GM12878 (cell line): ENCODE results near the gene COL27A1. TPM values are rescaled to one million over a fixed set of nuclear protein-coding genes. Genes with fewer than 3 reads are reported as not detected.

Experiments used
- ATAC-seq: fragments of 200-7000 bp; cut with Tn5 transposase; 3 replicates; pipeline ENCODE4 v1.9.1; 2020; ENCODE audit warnings: mild to moderate bottlenecking, moderate library complexity
- BruUV-seq: library from RNA; stranded (reverse); fragments of 400-500 nt; replicated peaks from 2 replicates; lab custom pipeline; 2021; lab: Mats Ljungman, UMichigan
- CTCF ChIA-PET: fragments of 300-600 bp; sonication (Branson Sonifier 250); formaldehyde crosslinking; extraction: SDS; loops from one replicate; lab custom pipeline; 2021; ENCODE audit warnings: inconsistent platforms; lab: Yijun Ruan, JAX
- POLR2A ChIA-PET: fragments of 350-600 bp; formaldehyde crosslinking; extraction: SDS; loops from one replicate; lab custom pipeline; 2021; ENCODE audit warnings: inconsistent platforms; lab: Charles Lee
- RAD21 ChIA-PET: fragments of 300-600 bp; sonication (Branson Sonifier 250); formaldehyde crosslinking; loops from one replicate; lab custom pipeline; 2023; ENCODE audit warnings: antibody characterized with exemption; ENCODE audit not compliant: unreplicated experiment; lab: Charles Lee
- SMC1A ChIA-PET: fragments of 300-600 bp; sonication (Branson Sonifier 250); formaldehyde crosslinking; loops from one replicate; lab custom pipeline; 2023; ENCODE audit not compliant: unreplicated experiment, uncharacterized antibody; lab: Charles Lee
- DNase-seq: peaks from one replicate; pipeline ENCODE4 v3.0.0-alpha.2; 2011; ENCODE audit warnings: low read depth, low spot score
- FAIRE-seq: peaks from 3 replicates; lab custom pipeline; 2011; peaks lifted over from hg19 to GRCh38; lab: Jason Lieb, UNC
- H2AFZ ChIP-seq: 2 replicates; pipeline ENCODE4 v1.6.0; 2011; ENCODE audit warnings: low read depth, low read length, control low read depth; ENCODE audit not compliant: control insufficient read depth
- H3K27ac ChIP-seq: 2 replicates; pipeline ENCODE4 v1.5.1; 2011; ENCODE audit warnings: control low read depth; ENCODE audit not compliant: control insufficient read depth, insufficient read depth
- H3K27me3 ChIP-seq, 2 experiments: replicated peaks in 1 of 2; 2 replicates each; pipeline versions ENCODE4 v1.6.0 to v1.6.1; 2011; ENCODE audit warnings: low read length in 1 of 2; ENCODE audit not compliant: control insufficient read depth in 2 of 2, insufficient read depth in 2 of 2
- H3K36me3 ChIP-seq, 2 experiments: 2 replicates each; pipeline ENCODE4 v1.5.1; 2011; ENCODE audit warnings: low read length in 1 of 2; ENCODE audit not compliant: control insufficient read depth in 2 of 2, insufficient read depth in 2 of 2
- H3K4me1 ChIP-seq: 2 replicates; pipeline ENCODE4 v1.6.1; 2011; ENCODE audit warnings: mild to moderate bottlenecking, low read length, moderate library complexity, mixed read lengths; ENCODE audit not compliant: control insufficient read depth, insufficient read depth
- H3K4me2 ChIP-seq: 2 replicates; pipeline ENCODE4 v1.6.0; 2011; ENCODE audit warnings: control low read depth; ENCODE audit not compliant: control insufficient read depth, insufficient read depth
- H3K4me3 ChIP-seq: fragments of 200-600 bp; sonication (generic); 2 replicates; pipeline ENCODE4 v1.5.1; 2016
- H3K79me2 ChIP-seq: 2 replicates; pipeline ENCODE4 v1.6.0; 2011; ENCODE audit warnings: low read length; ENCODE audit not compliant: control insufficient read depth, insufficient read depth
- H3K9ac ChIP-seq: 2 replicates; pipeline ENCODE4 v1.8.0; 2011; ENCODE audit warnings: low read length, control low read depth, mixed read lengths; ENCODE audit not compliant: control insufficient read depth, insufficient read depth
- H3K9me3 ChIP-seq: replicated peaks from 3 replicates; pipeline ENCODE4 v1.5.1; 2011; ENCODE audit warnings: mild to moderate bottlenecking, low read length; ENCODE audit not compliant: control insufficient read depth, insufficient read depth
- H4K20me1 ChIP-seq: 2 replicates; pipeline ENCODE4 v1.6.0; 2011; ENCODE audit not compliant: control insufficient read depth, insufficient read depth
- BHLHE40 ChIP-seq, 2 experiments: fragments of 450-650 bp in 1 of 2; IDR thresholded peaks; 2 replicates each; pipeline ENCODE4 v1.6.1; 2011 to 2017; ENCODE audit warnings: low read depth in 2 of 2, borderline replicate concordance in 1 of 2, improper control_type of control experiment in 1 of 2, low read length in 1 of 2, mild to moderate bottlenecking in 1 of 2
- CEBPZ ChIP-seq: fragments of 150-350 bp; IDR thresholded peaks from 2 replicates; pipeline ENCODE4 v1.6.1; 2016; ENCODE audit warnings: low read depth, low read length
- GABPA ChIP-seq: IDR thresholded peaks from 2 replicates; pipeline ENCODE4 v1.6.1; 2014; ENCODE audit warnings: antibody characterized with exemption, low read depth, mild to moderate bottlenecking, inconsistent platforms
- IRF5 ChIP-seq: fragments of 450-650 bp; IDR thresholded peaks from 2 replicates; pipeline ENCODE4 v1.6.1; 2017; ENCODE audit warnings: borderline replicate concordance
- NFYA ChIP-seq: IDR thresholded peaks from 2 replicates; pipeline ENCODE4 v1.6.1; 2011; ENCODE audit warnings: low read depth, mild to moderate bottlenecking, low read length, improper control_type of control experiment, borderline replicate concordance
- NKRF ChIP-seq: fragments of 450-650 bp; conservative IDR thresholded peaks from 2 replicates; pipeline ENCODE4 v1.6.1; 2017; ENCODE audit warnings: mild to moderate bottlenecking, moderate library complexity
- PAX5 ChIP-seq: IDR thresholded peaks from 2 replicates; pipeline ENCODE4 v1.6.1; 2011; ENCODE audit warnings: low read depth, low read length, borderline replicate concordance
- POLR2A ChIP-seq: IDR thresholded peaks from 2 replicates; pipeline ENCODE4 v1.6.1; 2011; ENCODE audit warnings: low read depth, mild to moderate bottlenecking, low read length
- POLR2AphosphoS5 ChIP-seq: IDR thresholded peaks from 2 replicates; pipeline ENCODE4 v1.6.1; 2011; ENCODE audit warnings: mild to moderate bottlenecking, low read length, inconsistent platforms
- WGBS: methylation state at CpG from one replicate; pipeline ENCODE4 v1.1.6; 2016; ENCODE audit warnings: low lambda C conversion rate; ENCODE audit not compliant: insufficient replicate concordance, insufficient coverage; ENCODE audit errors: missing lambda C conversion rate; 5-methylcytosine and 5-hydroxymethylcytosine counted together
- in situ Hi-C: fragments of 300-500 bp; cut with MboI; formaldehyde crosslinking; loops from 9 replicates; pipeline ENCODE4 v1.14.3; 2018; ENCODE audit warnings: mixed read lengths
- intact Hi-C: fragments of 100-400 bp; cut with micrococcal nuclease; formaldehyde crosslinking; loops from one replicate; pipeline ENCODE4 v1.14.2; 2022; ENCODE audit not compliant: unreplicated experiment
- polyA plus RNA-seq, 11 experiments: library from polyadenylated mRNA; depleted of rRNA in 4 of 11; unstranded in 6 of 11; stranded (reverse) in 5 of 11; fragments of >200 nt; fragmentation: Nextera tagmentation in 4 of 11; fragmentation: Illumina TruSeq in 1 of 11; extraction: Ambion mirVana in 4 of 11; extraction: Trizol in 1 of 11; gene quantifications; 1 replicate in 1 of 11; 2 replicates in 10 of 11; pipeline versions ENCODE4 v1.2.1 to v1.2.3, GENCODE V29; 2011 to 2016; ENCODE audit warnings: inconsistent platforms in 2 of 11, missing spikeins in 2 of 11, low read depth in 1 of 11
- total RNA-seq, 4 experiments: library from RNA; depleted of rRNA in 3 of 4; stranded (reverse); fragments of >200 nt in 3 of 4; fragmentation: Illumina TruSeq in 1 of 4; extraction: Trizol in 1 of 4; gene quantifications; 2 replicates each; pipeline versions ENCODE4 v1.2.1 to v1.2.3, GENCODE V29; 2013 to 2021

COL27A1 gene
- total and polyA plus RNA-seq, 10 of the 15 experiments (the other 5 are each of a cell fraction or from before 2014, with no cell fraction given) = 0.10 TPM; not detected in 9

- ATAC-seq = no peak
- SMC1A ChIA-PET = no interaction called here
- no peak overlapping the region for H3K9ac ChIP-seq
- RAD21 ChIA-PET = interaction anchor here (1.3 kb wide), 1 partner anchor 70 kb away, joined by 4 read pairs; no protein-coding TSS in a partner anchor
- TF ChIP-seq NKRF (no peak), POLR2AphosphoS5 (0 out of 2 replicates have a peak, but pooled peaks have one; percentile 15), GABPA (no peak)
- in situ Hi-C loops = no loop called here
- DNase-seq = no peak
- BruUV-seq = no TSS peak
- no peak overlapping the region for H3K27ac ChIP-seq
- 96% methylated on average over 2 of the region's 2 CpGs for WGBS
- no peak overlapping the region for H3K4me2 ChIP-seq
- H2AFZ ChIP-seq = no peak overlapping the region
- H3K4me3 ChIP-seq = no peak overlapping the region
- H3K79me2 ChIP-seq = no peaks in the 10 kb centered on the region
- POLR2A ChIA-PET = interaction anchor here (0.7 kb wide), 1 partner anchor 661 kb away, joined by 4 read pairs; no protein-coding TSS in a partner anchor
- peaks cover 3% of the 10 kb centered on the region; the same call in 2 of the 3 replicates for H3K9me3 ChIP-seq
- intact Hi-C loops = no loop called here
- H3K36me3 ChIP-seq = peaks cover 29 to 37% of the 10 kb centered on the region in 2 experiments
- FAIRE-seq = no peak
- peaks cover 6% of the 10 kb centered on the region; the same call in 1 of the 2 replicates for H3K4me1 ChIP-seq
- CTCF ChIA-PET = no interaction called here
- no peaks in the 10 kb centered on the region for H3K27me3 ChIP-seq
- 0 out of 2 replicates have a peak, but pooled peaks cover 4% of the 10 kb centered on the region for H4K20me1 ChIP-seq
Observed at GRCh38 chr9:114335745-114336144, 180.4 kb downstream of the COL27A1 start.

GRCh38 chr9:114336157-114336556, 180.8 kb downstream of the COL27A1 start:
- BruUV-seq = no TSS peak
- Histone ChIP-seq H3K79me2 (no peaks in the 10 kb centered on the region), H3K4me2 (no peak overlapping the region), H3K4me3 (no peak overlapping the region), H3K27ac (no peak overlapping the region), H2AFZ (no peak overlapping the region), H3K9me3 (peaks cover 3% of the 10 kb centered on the region; the same call in 2 of the 3 replicates), H3K36me3 (peaks cover 29 to 41% of the 10 kb centered on the region in 2 experiments), H3K4me1 (peaks cover 6% of the 10 kb centered on the region; the same call in 1 of the 2 replicates), H4K20me1 (0 out of 2 replicates have a peak, but pooled peaks cover 4% of the 10 kb centered on the region), H3K9ac (no peak overlapping the region), H3K27me3 (no peaks in the 10 kb centered on the region)
- in situ Hi-C loops = no loop called here
- TF ChIP-seq POLR2A = 0 out of 2 replicates have a peak, but pooled peaks have one; percentile 34
- TF ChIP-seq CEBPZ = no peak
- TF ChIP-seq BHLHE40 (IDR thresholded peaks at IDR 0.05; ENCODE audit: borderline replicate concordance in 1 of 2, low read depth in 2 of 2, low read length in 1 of 2) = no peak
- TF ChIP-seq IRF5 = no peak
- TF ChIP-seq PAX5 = no peak
- no peak for TF ChIP-seq NFYA
- TF ChIP-seq POLR2AphosphoS5 = 0 out of 2 replicates have a peak, but pooled peaks have one; percentile 36
- DNase-seq (no peak), ATAC-seq (no peak), FAIRE-seq (no peak)
- ChIA-PET CTCF (no interaction called here), SMC1A (interaction anchor here (1.2 to 1.3 kb wide), 2 partner anchors 10 to 70 kb away, joined by 3 read pairs; no protein-coding TSS in a partner anchor), POLR2A (no interaction called here), RAD21 (interaction anchor here (0.9 to 1.3 kb wide), 2 partner anchors 51 to 70 kb away, joined by 4 read pairs; partner anchors contain the start of gene AKNA)
- intact Hi-C loops = no loop called here
- WGBS = 88% methylated on average over 10 of the region's 10 CpGs
